ENCODE results near the gene HEATR3.

The HEATR3 gene

GRCh38 chr16:50024684-50025536 lies 40.9 kb upstream of the HEATR3 start, which contains the start of gene CNEP1R1:
Gene CNEP1R1 (plus strand): TSS chr16:50025225. CDS start chr16:50025316, 91 bp downstream.
- no peaks in the 10 kb centered on the region for H3K9me3 ChIP-seq
- intact Hi-C loops (cut with DNase I; ENCODE audit: low total_unique reads) = loop anchor here (5.0 to 10.0 kb wide), 3 partner anchors 130 to 337 kb away; partner anchors contain the start of gene TENT4B
- H3K27ac ChIP-seq = peak within 1 kb of the TSS; percentile 81 to 83
- peaks cover 0 to 23% (median 10%) of the 10 kb centered on the region in 4 donors for H3K4me1 ChIP-seq
- peak within 1 kb of the TSS; percentile 88 to 93 for H3K4me3 ChIP-seq
- DNase-seq = peak; percentile 93 to 97
- peak; percentile 100 for TF ChIP-seq CTCF (IDR thresholded peaks at IDR 0.05)
- peaks cover 0 to 1% (median 0%) of the 10 kb centered on the region in 3 donors for H3K36me3 ChIP-seq
- H3K27me3 ChIP-seq = no peaks in the 10 kb centered on the region

DNA sequence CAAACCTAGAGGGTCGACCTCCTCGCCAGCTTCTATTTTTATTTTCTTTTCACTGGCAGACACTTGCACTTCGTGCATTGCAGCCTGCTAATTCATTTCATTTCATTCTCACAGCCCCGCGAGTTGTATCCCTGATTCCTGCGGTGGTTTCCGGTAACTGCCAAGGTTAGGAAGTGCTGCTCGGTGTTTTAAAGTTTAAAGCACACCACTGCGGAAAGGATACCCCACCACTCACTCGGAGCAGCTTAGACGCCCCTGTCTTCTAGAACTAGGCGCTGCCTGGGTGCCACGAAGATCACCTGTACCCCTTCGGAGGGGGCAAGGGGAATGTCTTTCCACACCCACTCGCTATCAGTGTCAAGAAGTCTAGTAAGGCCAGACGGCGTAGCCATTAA lies 40.2 kb upstream of the HEATR3 start:
- peaks cover 0 to 23% (median 10%) of the 10 kb centered on the region in 4 donors for H3K4me1 ChIP-seq
- peak overlapping the region; percentile 88 to 93 for H3K4me3 ChIP-seq
- DNase-seq = no peak
- H3K9me3 ChIP-seq = no peaks in the 10 kb centered on the region
- intact Hi-C loops (cut with DNase I; ENCODE audit: low total_unique reads) = loop anchor here (5.0 to 10.0 kb wide), 2 partner anchors 129 to 187 kb away; partner anchors contain the start of gene TENT4B
- TF ChIP-seq CTCF (IDR thresholded peaks at IDR 0.05) = no peak
- H3K27me3 ChIP-seq = no peaks in the 10 kb centered on the region
- peak overlapping the region; percentile 81 to 83 for H3K27ac ChIP-seq
- H3K36me3 ChIP-seq = peaks cover 5 to 6% (median 6%) of the 10 kb centered on the region in 3 donors

DNA sequence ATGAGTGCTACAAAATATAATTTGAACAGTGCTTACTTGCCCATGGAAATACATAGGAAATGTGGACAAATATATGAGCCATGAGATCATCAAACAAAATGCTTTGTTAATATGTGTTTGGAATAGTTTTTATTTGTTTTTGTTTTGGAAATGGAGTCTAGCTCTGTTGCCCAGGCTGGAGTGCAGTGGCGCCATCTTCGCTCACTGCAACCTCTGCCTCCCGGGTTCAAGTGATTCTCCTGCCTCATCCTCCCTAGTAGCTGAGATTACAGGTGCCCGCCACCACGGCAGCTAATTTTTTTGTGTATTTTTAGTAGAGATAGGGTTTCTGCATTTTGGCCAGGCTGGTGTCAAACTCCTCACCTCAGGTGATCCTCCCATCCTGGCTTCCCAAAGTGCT lies 37.9 kb upstream of the HEATR3 start:
- Histone ChIP-seq H3K4me3 (no peak overlapping the region), H3K9me3 (no peaks in the 10 kb centered on the region), H3K4me1 (peaks cover 0 to 23% (median 10%) of the 10 kb centered on the region in 4 donors), H3K27me3 (no peaks in the 10 kb centered on the region), H3K27ac (no peak overlapping the region), H3K36me3 (peaks cover 6 to 28% (median 22%) of the 10 kb centered on the region in 3 donors)
- intact Hi-C loops (cut with DNase I; ENCODE audit: low total_unique reads) = loop anchor here (5.0 to 10.0 kb wide), 2 partner anchors 127 to 184 kb away; partner anchors contain the start of gene TENT4B
- no peak for DNase-seq
- TF ChIP-seq CTCF (IDR thresholded peaks at IDR 0.05) = no peak

DNA sequence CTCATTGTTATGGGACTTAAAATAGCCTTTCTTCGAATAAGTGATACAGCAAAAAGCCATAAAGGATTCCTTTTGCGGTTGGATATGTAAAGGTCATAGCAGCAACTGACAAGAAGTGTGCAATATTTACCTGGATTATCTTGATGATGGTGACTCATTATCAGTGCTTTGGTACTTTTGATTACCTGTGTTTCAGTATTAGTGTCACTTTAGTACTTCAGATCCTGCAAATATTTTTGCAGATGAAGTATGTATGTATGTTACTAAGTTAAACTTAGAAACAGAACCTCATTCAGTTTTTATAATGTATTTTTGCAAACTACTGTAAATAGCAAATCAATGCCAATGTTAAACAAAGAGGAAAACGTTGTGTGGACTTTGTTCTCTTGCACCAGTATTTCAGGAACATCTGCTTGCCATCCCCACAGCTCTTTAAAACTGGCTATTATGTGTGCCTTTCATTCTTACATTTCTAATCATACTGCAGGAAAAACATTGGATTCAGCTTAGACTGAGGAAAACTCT lies 30.2 kb upstream of the HEATR3 start:
- H3K36me3 ChIP-seq = peaks cover 16 to 73% (median 38%) of the 10 kb centered on the region in 3 donors

GRCh38 chr16:50036426-50036825 lies 29.3 kb upstream of the HEATR3 start:
- DNase-seq = no peak
- H3K4me3 ChIP-seq = no peak overlapping the region
- intact Hi-C loops (cut with DNase I; ENCODE audit: low total_unique reads) = no loop called here
- no peaks in the 10 kb centered on the region for H3K4me1 ChIP-seq
- H3K27ac ChIP-seq = no peak overlapping the region
- H3K27me3 ChIP-seq = no peaks in the 10 kb centered on the region
- TF ChIP-seq CTCF (IDR thresholded peaks at IDR 0.05) = no peak
- peaks cover 16 to 64% (median 35%) of the 10 kb centered on the region in 3 donors for H3K36me3 ChIP-seq
- no peaks in the 10 kb centered on the region for H3K9me3 ChIP-seq

More for the DNA sequence above, 30.2 kb upstream of the HEATR3 start:
- no peaks in the 10 kb centered on the region for H3K4me1 ChIP-seq
- H3K27me3 ChIP-seq = no peaks in the 10 kb centered on the region
- no peak overlapping the region for H3K4me3 ChIP-seq
- no peak overlapping the region for H3K27ac ChIP-seq
- intact Hi-C loops (cut with DNase I; ENCODE audit: low total_unique reads) = no loop called here
- no peak for TF ChIP-seq CTCF (IDR thresholded peaks at IDR 0.05)
- no peaks in the 10 kb centered on the region for H3K9me3 ChIP-seq
- DNase-seq = no peak
